ENCODE data around the gene ZBTB16. TPM values are rescaled to one million over a fixed set of nuclear protein-coding genes. Genes with fewer than 3 reads are reported as not detected.

ZBTB16 gene
- total RNA-seq, 4 donors from 2014 or later: 25.5 to 302 (median 151) TPM

- TF ChIP-seq CTCF (IDR thresholded peaks at IDR 0.05) (peak in 2 of 4 experiments; percentile 32), POLR2A (IDR thresholded peaks at IDR 0.05) (peak in 1 of 2 donors; percentile 9)
- peaks cover 0 to 5% of the 10 kb centered on the region in 2 donors for H3K4me1 ChIP-seq
- peak; percentile 68 to 84 for DNase-seq
Observed at GRCh38 chr11:114257621-114258558, 198.4 kb downstream of the ZBTB16 start.

GRCh38 chr11:114258696-114259095, 199.2 kb downstream of the ZBTB16 start:
- intact Hi-C loops (cut with DNase I; ENCODE audit: low total_unique reads): loop anchor here (10.0 kb wide), 2 partner anchors 64 to 94 kb away; no protein-coding TSS in a partner anchor
- DNase-seq: no peak
- Histone ChIP-seq H3K9me3 (no peaks in the 10 kb centered on the region), H3K27me3 (no peaks in the 10 kb centered on the region), H3K36me3 (no peaks in the 10 kb centered on the region), H3K4me1 (peaks cover 0 to 5% of the 10 kb centered on the region in 2 donors), H3K27ac (peak overlapping the region; percentile 92 to 93), H3K4me3 (peak overlapping the region; percentile 21 to 42)
- no peak for TF ChIP-seq POLR2A (IDR thresholded peaks at IDR 0.05)
- TF ChIP-seq CTCF (IDR thresholded peaks at IDR 0.05): no peak

More at GRCh38 chr11:114257621-114258558, 198.4 kb downstream of the ZBTB16 start:
- intact Hi-C loops (cut with DNase I; ENCODE audit: low total_unique reads): loop anchor here (10.0 kb wide), 2 partner anchors 63 to 93 kb away; no protein-coding TSS in a partner anchor
- peak overlapping the region; percentile 21 to 42 for H3K4me3 ChIP-seq
- no peaks in the 10 kb centered on the region for H3K27me3 ChIP-seq
- no peaks in the 10 kb centered on the region for H3K36me3 ChIP-seq
- no peaks in the 10 kb centered on the region for H3K9me3 ChIP-seq
- peak overlapping the region; percentile 92 to 93 for H3K27ac ChIP-seq

- DNase-seq: peak; percentile 62 to 82
- TF ChIP-seq CTCF (IDR thresholded peaks at IDR 0.05): no peak
- no peak for TF ChIP-seq POLR2A (IDR thresholded peaks at IDR 0.05)
- Histone ChIP-seq H3K4me1 (peaks cover 0 to 5% of the 10 kb centered on the region in 2 donors), H3K27ac (peak overlapping the region; percentile 92 to 93), H3K27me3 (no peaks in the 10 kb centered on the region), H3K36me3 (no peaks in the 10 kb centered on the region), H3K4me3 (peak overlapping the region in 1 of 2 donors; percentile 42), H3K9me3 (no peaks in the 10 kb centered on the region)
- intact Hi-C loops (cut with DNase I; ENCODE audit: low total_unique reads): loop anchor here (10.0 kb wide), 2 partner anchors 64 to 94 kb away; no protein-coding TSS in a partner anchor
Observed at GRCh38 chr11:114259124-114259526, 199.6 kb downstream of the ZBTB16 start.

- no peak overlapping the region for H3K4me3 ChIP-seq
- H3K36me3 ChIP-seq: no peaks in the 10 kb centered on the region
- intact Hi-C loops (cut with DNase I; ENCODE audit: low total_unique reads): loop anchor here (10.0 kb wide), 2 partner anchors 65 to 95 kb away; no protein-coding TSS in a partner anchor
- H3K9me3 ChIP-seq: no peaks in the 10 kb centered on the region
- H3K27me3 ChIP-seq: no peaks in the 10 kb centered on the region
- peaks cover 0 to 5% of the 10 kb centered on the region in 2 donors for H3K4me1 ChIP-seq
- TF ChIP-seq CTCF (IDR thresholded peaks at IDR 0.05): no peak
- no peak for TF ChIP-seq POLR2A (IDR thresholded peaks at IDR 0.05)
- peak overlapping the region; percentile 92 to 93 for H3K27ac ChIP-seq
- no peak for DNase-seq
Observed at GRCh38 chr11:114259551-114259983, 200.1 kb downstream of the ZBTB16 start.

Measured in uterus (tissue), 4 donors.